Testis (tissue), 2 donors: Measurements from ENCODE around the gene AGR3.

Source experiments
- CTCF ChIP-seq, 3 experiments: fragments of 450-650 bp in 2 of 3; fragments of 200-600 bp in 1 of 3; sonication (generic) in 1 of 3; IDR thresholded peaks; one replicate each; pipeline ENCODE4 v1.5.1; 2016 to 2019; ENCODE audit warnings: antibody characterized with exemption in 3 of 3, mild to moderate bottlenecking in 2 of 3, moderate library complexity in 1 of 3
- POLR2A ChIP-seq: fragments of 450-650 bp; IDR thresholded peaks from one replicate; pipeline ENCODE4 v1.6.1; 2017; ENCODE audit warnings: antibody characterized with exemption, mild to moderate bottlenecking, moderate library complexity

- TF ChIP-seq CTCF (IDR thresholded peaks at IDR 0.05) (no peak), POLR2A (no peak)
Measured at GRCh38 chr7:16904076-16904475, 22.3 kb upstream of the AGR3 start.
